Left ventricle myocardium inferior (tissue), 1 donor: ENCODE results near the gene SLC35B4. TPM values are rescaled to one million over a fixed set of nuclear protein-coding genes. Genes with fewer than 3 reads are reported as not detected.

Experiments used
- DNase-seq: peaks from one replicate; pipeline ENCODE4 v3.0.0-alpha.2; 2020
- H3K27ac ChIP-seq: fragments of 200-600 bp; replicated peaks from 2 replicates; pipeline ENCODE4 v1.8.0; 2021
- H3K27me3 ChIP-seq: fragments of 200-600 bp; 2 replicates; pipeline ENCODE4 v1.8.0; 2021; ENCODE audit warnings: low read depth
- H3K36me3 ChIP-seq: fragments of 200-600 bp; 2 replicates; pipeline ENCODE4 v1.8.0; 2021
- H3K4me1 ChIP-seq: fragments of 200-600 bp; 2 replicates; pipeline ENCODE4 v1.8.0; 2021
- H3K4me3 ChIP-seq: fragments of 200-600 bp; 2 replicates; pipeline ENCODE4 v1.8.0; 2021; ENCODE audit warnings: mild to moderate bottlenecking, moderate library complexity
- H3K9me3 ChIP-seq: fragments of 200-600 bp; replicated peaks from 2 replicates; pipeline ENCODE4 v1.8.0; 2021
- CTCF ChIP-seq: fragments of 200-600 bp; IDR thresholded peaks from 2 replicates; pipeline ENCODE4 v1.8.0; 2021; ENCODE audit warnings: antibody characterized with exemption, mild to moderate bottlenecking, borderline replicate concordance
- intact Hi-C: fragments of 100-400 bp; cut with micrococcal nuclease; formaldehyde crosslinking; loops from one replicate; pipeline ENCODE4 v1.11.0; 2022
- total RNA-seq: library from RNA; stranded (reverse); fragmentation: NEBNext Ultra II Directional; extraction: Animal tissue kit (Norgen Biotek cat#: 25700); gene quantifications from one replicate; pipeline ENCODE4 v1.2.1, GENCODE V29; 2021
- donor health status: DM: no; HTN: yes; CAD: no; lungs with severe emphysema.

SLC35B4 gene
- total RNA-seq, 1 donor from 2014 or later = 5.1 TPM

- intact Hi-C loops = no loop called here
- no peak for DNase-seq
- no peaks in the 10 kb centered on the region for H3K9me3 ChIP-seq
Observed at GRCh38 chr7:134362587-134363483, 46.1 kb upstream of the SLC35B4 start.

GRCh38 chr7:134359787-134360432, 43.2 kb upstream of the SLC35B4 start:
- no peak for DNase-seq
- H3K36me3 ChIP-seq = no peaks in the 10 kb centered on the region
- intact Hi-C loops = no loop called here

More at GRCh38 chr7:134362587-134363483, 46.1 kb upstream of the SLC35B4 start:
- Histone ChIP-seq H3K4me1 (no peaks in the 10 kb centered on the region), H3K27ac (no peak overlapping the region), H3K4me3 (no peak overlapping the region), H3K36me3 (no peaks in the 10 kb centered on the region), H3K27me3 (peaks cover 62% of the 10 kb centered on the region)
- TF ChIP-seq CTCF = no peak

GRCh38 chr7:134357486-134357885, 40.8 kb upstream of the SLC35B4 start:
- intact Hi-C loops = no loop called here
- Histone ChIP-seq H3K27ac (no peak overlapping the region), H3K4me3 (no peak overlapping the region), H3K4me1 (no peaks in the 10 kb centered on the region), H3K27me3 (peaks cover 28% of the 10 kb centered on the region), H3K9me3 (no peaks in the 10 kb centered on the region), H3K36me3 (no peaks in the 10 kb centered on the region)
- no peak for DNase-seq
- TF ChIP-seq CTCF = no peak

More at GRCh38 chr7:134359787-134360432, 43.2 kb upstream of the SLC35B4 start:
- no peak for TF ChIP-seq CTCF
- no peak overlapping the region for H3K27ac ChIP-seq
- no peaks in the 10 kb centered on the region for H3K4me1 ChIP-seq
- H3K4me3 ChIP-seq = no peak overlapping the region
- H3K9me3 ChIP-seq = no peaks in the 10 kb centered on the region
- H3K27me3 ChIP-seq = peaks cover 47% of the 10 kb centered on the region

GRCh38 chr7:134356421-134356936, 39.7 kb upstream of the SLC35B4 start:
- H3K4me1 ChIP-seq = no peaks in the 10 kb centered on the region
- no peak for TF ChIP-seq CTCF
- DNase-seq = no peak
- H3K27ac ChIP-seq = no peak overlapping the region
- no peak overlapping the region for H3K4me3 ChIP-seq
- H3K9me3 ChIP-seq = no peaks in the 10 kb centered on the region
- peaks cover 20% of the 10 kb centered on the region for H3K27me3 ChIP-seq
- intact Hi-C loops = no loop called here
- no peaks in the 10 kb centered on the region for H3K36me3 ChIP-seq

- peak; percentile 32 for DNase-seq
- H3K27me3 ChIP-seq = peaks cover 15% of the 10 kb centered on the region
- no peak for TF ChIP-seq CTCF
- no peak overlapping the region for H3K27ac ChIP-seq
- no peaks in the 10 kb centered on the region for H3K9me3 ChIP-seq
- intact Hi-C loops = no loop called here
- H3K4me3 ChIP-seq = no peak overlapping the region
- no peaks in the 10 kb centered on the region for H3K4me1 ChIP-seq
- no peaks in the 10 kb centered on the region for H3K36me3 ChIP-seq
Observed at GRCh38 chr7:134355927-134356326, 39.2 kb upstream of the SLC35B4 start.
